HG03565 (cell line): ENCODE measurements around the gene LHFPL6.

ENCODE experiments used
- ATAC-seq: cut with Tn5 transposase; IDR thresholded peaks from one replicate; pipeline ENCODE4 v1.9.1; 2021; ENCODE audit warnings: mild to moderate bottlenecking, moderate library complexity; ENCODE audit not compliant: unreplicated experiment

LHFPL6 gene

GRCh38 chr13:39397226-39397895 lies 205.6 kb downstream of the LHFPL6 start:
- ATAC-seq = no peak

- no peak for ATAC-seq
Measured at GRCh38 chr13:39394796-39395678, 208.0 kb downstream of the LHFPL6 start.

- no peak for ATAC-seq
Measured at GRCh38 chr13:39391761-39392160, 211.2 kb downstream of the LHFPL6 start.

GRCh38 chr13:39389013-39389412 lies 214.0 kb downstream of the LHFPL6 start:
- no peak for ATAC-seq

GRCh38 chr13:39385621-39386231 lies 217.3 kb downstream of the LHFPL6 start:
- ATAC-seq = no peak

- no peak for ATAC-seq
Measured at GRCh38 chr13:39385154-39385553, 217.8 kb downstream of the LHFPL6 start.

GRCh38 chr13:39381456-39381855 lies 221.5 kb downstream of the LHFPL6 start:
- no peak for ATAC-seq

GRCh38 chr13:39379667-39380655 lies 223.0 kb downstream of the LHFPL6 start:
- ATAC-seq = no peak

GRCh38 chr13:39379118-39379517 lies 223.9 kb downstream of the LHFPL6 start:
- peak; percentile 97 for ATAC-seq

- ATAC-seq = no peak
Measured at GRCh38 chr13:39378306-39378705, 224.7 kb downstream of the LHFPL6 start.

- ATAC-seq = no peak
Measured at GRCh38 chr13:39377699-39378098, 225.3 kb downstream of the LHFPL6 start.

GRCh38 chr13:39376076-39376475 lies 226.9 kb downstream of the LHFPL6 start:
- no peak for ATAC-seq

GRCh38 chr13:39375601-39376000 lies 227.4 kb downstream of the LHFPL6 start:
- no peak for ATAC-seq

- ATAC-seq = no peak
Measured at GRCh38 chr13:39374741-39375189, 228.2 kb downstream of the LHFPL6 start.

GRCh38 chr13:39373145-39373544 lies 229.8 kb downstream of the LHFPL6 start:
- no peak for ATAC-seq

- no peak for ATAC-seq
Measured at GRCh38 chr13:39371706-39372105, 231.3 kb downstream of the LHFPL6 start.

GRCh38 chr13:39370554-39370953 lies 232.4 kb downstream of the LHFPL6 start:
- ATAC-seq = no peak

- no peak for ATAC-seq
Measured at GRCh38 chr13:39370048-39370447, 232.9 kb downstream of the LHFPL6 start.

- ATAC-seq = no peak
Measured at GRCh38 chr13:39369161-39369890, 233.7 kb downstream of the LHFPL6 start.

- ATAC-seq = no peak
Measured at GRCh38 chr13:39365879-39366278, 237.1 kb downstream of the LHFPL6 start.
